K562 (cell line): ENCODE measurements around the gene GGNBP2. TPM values are rescaled to one million over a fixed set of nuclear protein-coding genes. Genes with fewer than 3 reads are reported as not detected.

Experiments
- ATF7 ChIP-seq: fragments of 450-650 bp; IDR thresholded peaks from 2 replicates; pipeline ENCODE4 v1.7.1; 2014; ENCODE audit warnings: mild to moderate bottlenecking, moderate library complexity
- BACH1 ChIP-seq: fragments of 200-800 bp; sonication (Bioruptor generic); IDR thresholded peaks from 2 replicates; pipeline ENCODE4 v1.6.1; 2016; ENCODE audit warnings: missing genetic modification characterization, missing compliant biosample characterization
- BRCA1 ChIP-seq, 2 experiments: fragments of 450-650 bp in 1 of 2; sonication (generic) in 1 of 2; formaldehyde crosslinking in 1 of 2; IDR thresholded peaks; 2 replicates each; pipeline versions ENCODE4 v1.5.0 to v1.6.1; 2017 to 2020; ENCODE audit warnings: mild to moderate bottlenecking in 1 of 2, missing genetic modification reagents in 1 of 2
- E2F5 ChIP-seq: sonication (generic); formaldehyde crosslinking; IDR thresholded peaks from 2 replicates; pipeline ENCODE4 v1.8.0; 2022; ENCODE audit warnings: mild to moderate bottlenecking, missing genetic modification reagents
- FOXJ3 ChIP-seq: sonication (generic); formaldehyde crosslinking; IDR thresholded peaks from 2 replicates; pipeline ENCODE4 v1.4.0; 2020; ENCODE audit warnings: mild to moderate bottlenecking, missing genetic modification reagents
- KLF16 ChIP-seq: IDR thresholded peaks from 2 replicates; pipeline ENCODE4 v1.6.1; 2016; ENCODE audit warnings: antibody characterized with exemption
- NR2C2 ChIP-seq, 2 experiments: fragments of 200-800 bp in 1 of 2; sonication (Bioruptor generic) in 1 of 2; sonication (generic) in 1 of 2; formaldehyde crosslinking in 1 of 2; IDR thresholded peaks; 2 replicates each; pipeline versions ENCODE4 v1.6.1 to v1.8.0; 2016 to 2022; ENCODE audit warnings: mild to moderate bottlenecking in 1 of 2, missing compliant biosample characterization in 1 of 2, missing genetic modification characterization in 1 of 2, missing genetic modification reagents in 1 of 2
- POLR3A ChIP-seq: IDR thresholded peaks from 2 replicates; pipeline ENCODE4 v1.6.1; 2011; ENCODE audit warnings: borderline replicate concordance, mild to moderate bottlenecking, moderate library complexity; ENCODE audit not compliant: insufficient read length, insufficient read depth; ENCODE audit errors: extremely low read depth
- STAT5A ChIP-seq: IDR thresholded peaks from 2 replicates; pipeline ENCODE4 v1.6.1; 2012; ENCODE audit warnings: low read length, inconsistent platforms, borderline replicate concordance
- TRIM25 ChIP-seq: fragments of 450-650 bp; IDR thresholded peaks from 2 replicates; pipeline ENCODE4 v1.7.0; 2016; ENCODE audit warnings: borderline replicate concordance
- ZFP91 ChIP-seq: sonication (generic); formaldehyde crosslinking; IDR thresholded peaks from 2 replicates; pipeline ENCODE4 v1.8.0; 2022; ENCODE audit warnings: mild to moderate bottlenecking, missing genetic modification reagents
- ZNF134 ChIP-seq: fragments of 250-450 bp; sonication (Bioruptor Pico); conservative IDR thresholded peaks from 2 replicates; pipeline ENCODE4 v1.4.0; 2020
- ZNF408 ChIP-seq: fragments of 250-450 bp; sonication (Bioruptor Pico); IDR thresholded peaks from 2 replicates; pipeline ENCODE4 v1.4.0; 2020; ENCODE audit warnings: low read depth, mild to moderate bottlenecking, moderate library complexity
- ZNF57 ChIP-seq: fragments of 450-650 bp; formaldehyde crosslinking; IDR thresholded peaks from 2 replicates; pipeline ENCODE4 v1.4.0; 2020; ENCODE audit warnings: mild to moderate bottlenecking, moderate library complexity
- polyA plus RNA-seq, 8 experiments: library from polyadenylated mRNA; depleted of rRNA in 4 of 8; stranded (reverse) in 5 of 8; unstranded in 3 of 8; fragments of >200 nt; fragmentation: Nextera tagmentation in 2 of 8; fragmentation: Illumina TruSeq in 1 of 8; extraction: Ambion mirVana in 2 of 8; extraction: Trizol in 1 of 8; gene quantifications; 2 replicates each; pipeline versions ENCODE4 v1.2.1 to v1.2.3, GENCODE V29; 2011 to 2014; ENCODE audit warnings: inconsistent platforms in 1 of 8, missing spikeins in 1 of 8
- total RNA-seq, 7 experiments: library from RNA; depleted of rRNA in 6 of 7; stranded (reverse); fragments of >200 nt in 6 of 7; fragmentation: Illumina TruSeq in 2 of 7; extraction: Trizol in 2 of 7; gene quantifications; 2 replicates each; pipeline versions ENCODE4 v1.2.1 to v1.2.3, GENCODE V29; 2011 to 2021; ENCODE audit warnings: low replicate concordance in 1 of 7
- TF ChIP-seq, protein P1 (sequence below): fragments of 250-450 bp; sonication (Bioruptor Pico); IDR thresholded peaks from 2 replicates; pipeline ENCODE4 v1.4.0; 2020; ENCODE audit warnings: mild to moderate bottlenecking
- TF ChIP-seq, protein P2 (sequence below): fragments of 450-650 bp; IDR thresholded peaks from one replicate; pipeline ENCODE4 v1.6.1; 2018; ENCODE audit warnings: mild to moderate bottlenecking, moderate library complexity; ENCODE audit not compliant: partially characterized antibody
- TF ChIP-seq, protein P3 (sequence below), 2 experiments: fragments of 200-800 bp in 1 of 2; sonication (Bioruptor generic) in 1 of 2; sonication (generic) in 1 of 2; formaldehyde crosslinking in 1 of 2; IDR thresholded peaks in 1 of 2; conservative IDR thresholded peaks in 1 of 2; 2 replicates each; pipeline versions ENCODE4 v1.5.0 to v1.6.1; 2016 to 2020; ENCODE audit warnings: missing compliant biosample characterization in 1 of 2, missing genetic modification characterization in 1 of 2, missing genetic modification reagents in 1 of 2

GGNBP2 gene
- total and polyA plus RNA-seq, 9 of the 15 experiments (the other 6 are each of a cell fraction or from before 2014, with no cell fraction given): 35.7 to 96.6 (median 64.1) TPM

GRCh38 chr17:36535669-36536081 is 9.0 kb upstream of the GGNBP2 start (continued):
- no peak for TF ChIP-seq ZFP91 (CRISPR knock-in tag)
- no peak for TF ChIP-seq E2F5 (CRISPR knock-in tag)
- no peak for TF ChIP-seq ZNF57 (CRISPR knock-in tag)
- TF ChIP-seq, protein P1, sequence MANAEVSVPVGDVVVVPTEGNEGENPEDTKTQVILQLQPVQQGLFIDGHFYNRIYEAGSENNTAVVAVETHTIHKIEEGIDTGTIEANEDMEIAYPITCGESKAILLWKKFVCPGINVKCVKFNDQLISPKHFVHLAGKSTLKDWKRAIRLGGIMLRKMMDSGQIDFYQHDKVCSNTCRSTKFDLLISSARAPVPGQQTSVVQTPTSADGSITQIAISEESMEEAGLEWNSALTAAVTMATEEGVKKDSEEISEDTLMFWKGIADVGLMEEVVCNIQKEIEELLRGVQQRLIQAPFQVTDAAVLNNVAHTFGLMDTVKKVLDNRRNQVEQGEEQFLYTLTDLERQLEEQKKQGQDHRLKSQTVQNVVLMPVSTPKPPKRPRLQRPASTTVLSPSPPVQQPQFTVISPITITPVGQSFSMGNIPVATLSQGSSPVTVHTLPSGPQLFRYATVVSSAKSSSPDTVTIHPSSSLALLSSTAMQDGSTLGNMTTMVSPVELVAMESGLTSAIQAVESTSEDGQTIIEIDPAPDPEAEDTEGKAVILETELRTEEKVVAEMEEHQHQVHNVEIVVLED (CRISPR knock-in tag): no peak
- TF ChIP-seq TRIM25: peak; percentile 86; the same call in 1 of the 2 replicates
- TF ChIP-seq FOXJ3 (CRISPR knock-in tag): no peak
- TF ChIP-seq, protein P2, sequence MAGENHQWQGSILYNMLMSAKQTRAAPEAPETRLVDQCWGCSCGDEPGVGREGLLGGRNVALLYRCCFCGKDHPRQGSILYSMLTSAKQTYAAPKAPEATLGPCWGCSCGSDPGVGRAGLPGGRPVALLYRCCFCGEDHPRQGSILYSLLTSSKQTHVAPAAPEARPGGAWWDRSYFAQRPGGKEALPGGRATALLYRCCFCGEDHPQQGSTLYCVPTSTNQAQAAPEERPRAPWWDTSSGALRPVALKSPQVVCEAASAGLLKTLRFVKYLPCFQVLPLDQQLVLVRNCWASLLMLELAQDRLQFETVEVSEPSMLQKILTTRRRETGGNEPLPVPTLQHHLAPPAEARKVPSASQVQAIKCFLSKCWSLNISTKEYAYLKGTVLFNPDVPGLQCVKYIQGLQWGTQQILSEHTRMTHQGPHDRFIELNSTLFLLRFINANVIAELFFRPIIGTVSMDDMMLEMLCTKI: no peak
- no peak for TF ChIP-seq ATF7
- TF ChIP-seq, protein P3, sequence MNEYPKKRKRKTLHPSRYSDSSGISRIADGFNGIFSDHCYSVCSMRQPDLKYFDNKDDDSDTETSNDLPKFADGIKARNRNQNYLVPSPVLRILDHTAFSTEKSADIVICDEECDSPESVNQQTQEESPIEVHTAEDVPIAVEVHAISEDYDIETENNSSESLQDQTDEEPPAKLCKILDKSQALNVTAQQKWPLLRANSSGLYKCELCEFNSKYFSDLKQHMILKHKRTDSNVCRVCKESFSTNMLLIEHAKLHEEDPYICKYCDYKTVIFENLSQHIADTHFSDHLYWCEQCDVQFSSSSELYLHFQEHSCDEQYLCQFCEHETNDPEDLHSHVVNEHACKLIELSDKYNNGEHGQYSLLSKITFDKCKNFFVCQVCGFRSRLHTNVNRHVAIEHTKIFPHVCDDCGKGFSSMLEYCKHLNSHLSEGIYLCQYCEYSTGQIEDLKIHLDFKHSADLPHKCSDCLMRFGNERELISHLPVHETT (CRISPR knock-in tag; conservative IDR thresholded peaks at IDR 0.05 in 1 of 2, IDR thresholded peaks at IDR 0.05 in 1 of 2): no peak
- TF ChIP-seq NR2C2 (CRISPR knock-in tag; IDR thresholded peaks at IDR 0.05): no peak
- no peak for TF ChIP-seq NR2C2 (tag; IDR thresholded peaks at IDR 0.05)
- TF ChIP-seq ZNF408: no peak
- no peak for TF ChIP-seq STAT5A
- no peak for TF ChIP-seq POLR3A
- TF ChIP-seq ZNF134 (CRISPR knock-in tag): no peak
- TF ChIP-seq KLF16: no peak
- TF ChIP-seq BRCA1 (IDR thresholded peaks at IDR 0.05): no peak
- no peak for TF ChIP-seq BRCA1 (CRISPR knock-in tag; IDR thresholded peaks at IDR 0.05)
- no peak for TF ChIP-seq BACH1 (tag)
